Activated CD8-positive, alpha-beta T cell treated with anti-CD3 and anti-CD28 coated beads, Interleukin-2, amount 10 ng/mL, durations not matched to agents 7 days and 5 days (primary cell): ENCODE results near the gene GOLGA6L9. TPM values are rescaled to one million over a fixed set of nuclear protein-coding genes. Genes with fewer than 3 reads are reported as not detected.
"Not testable (repeated sequence)": the region's sequence is repeated elsewhere in the genome, so short reads cannot be mapped to it uniquely, and the experiment has no call there.

Experiments used
- ATAC-seq: fragments of 150-1000 bp; cut with Tn5 transposase; one replicate; pipeline ENCODE4 v1.10.0; 2021; ENCODE audit warnings: moderate library complexity
- CTCF ChIA-PET: fragments of 350-600 bp; sonication (Branson Sonifier 250); formaldehyde crosslinking; loops from one replicate; lab custom pipeline; 2021; ENCODE audit warnings: antibody characterized with exemption; lab: Charles Lee
- POLR2A ChIA-PET: fragments of 350-600 bp; sonication (Branson Sonifier 250); formaldehyde crosslinking; loops from one replicate; lab custom pipeline; 2021; ENCODE audit warnings: antibody characterized with exemption; lab: Charles Lee
- DNase-seq: peaks from one replicate; pipeline ENCODE4 v3.0.0-alpha.2; 2020
- H3K27ac Mint-ChIP-seq: one replicate; pipeline ENCODE4 v1.8.0; 2021; ENCODE audit warnings: mild to moderate bottlenecking, mixed read lengths
- H3K27me3 Mint-ChIP-seq: one replicate; pipeline ENCODE4 v1.8.0; 2021; ENCODE audit warnings: low read depth, mixed read lengths
- H3K36me3 Mint-ChIP-seq: one replicate; pipeline ENCODE4 v1.8.0; 2021; ENCODE audit warnings: low read depth, mixed read lengths
- H3K4me1 Mint-ChIP-seq: one replicate; pipeline ENCODE4 v1.8.0; 2021; ENCODE audit warnings: low read depth, mixed read lengths
- H3K4me3 Mint-ChIP-seq: one replicate; pipeline ENCODE4 v1.8.0; 2021; ENCODE audit warnings: mild to moderate bottlenecking, mixed read lengths
- H3K9me3 Mint-ChIP-seq: one replicate; pipeline ENCODE4 v1.8.0; 2022; ENCODE audit warnings: mixed read lengths; ENCODE audit not compliant: insufficient read depth
- total RNA-seq, 2 experiments: library from RNA; stranded (reverse); gene quantifications; one replicate each; pipeline ENCODE4 v1.2.3, GENCODE V29; 2021

GOLGA6L9 gene, protein sequence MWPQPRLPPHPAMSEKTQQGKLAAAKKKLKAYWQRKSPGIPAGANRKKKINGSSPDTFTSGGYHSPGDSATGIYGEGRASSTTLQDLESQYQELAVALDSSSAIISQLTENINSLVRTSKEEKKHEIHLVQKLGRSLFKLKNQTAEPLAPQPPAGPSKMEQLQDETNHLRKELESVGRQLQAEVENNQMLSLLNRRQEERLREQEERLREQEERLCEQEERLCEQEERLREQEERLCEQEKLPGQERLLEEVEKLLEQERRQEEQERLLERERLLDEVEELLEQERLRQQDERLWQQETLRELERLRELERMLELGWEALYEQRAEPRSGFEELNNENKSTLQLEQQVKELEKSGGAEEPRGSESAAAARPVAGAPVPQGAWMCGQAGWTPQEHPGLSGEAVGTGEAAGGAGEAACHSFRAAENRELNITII
- total RNA-seq: 1 to 10 TPM; 2.1 to 2.3 TPM

DNA sequence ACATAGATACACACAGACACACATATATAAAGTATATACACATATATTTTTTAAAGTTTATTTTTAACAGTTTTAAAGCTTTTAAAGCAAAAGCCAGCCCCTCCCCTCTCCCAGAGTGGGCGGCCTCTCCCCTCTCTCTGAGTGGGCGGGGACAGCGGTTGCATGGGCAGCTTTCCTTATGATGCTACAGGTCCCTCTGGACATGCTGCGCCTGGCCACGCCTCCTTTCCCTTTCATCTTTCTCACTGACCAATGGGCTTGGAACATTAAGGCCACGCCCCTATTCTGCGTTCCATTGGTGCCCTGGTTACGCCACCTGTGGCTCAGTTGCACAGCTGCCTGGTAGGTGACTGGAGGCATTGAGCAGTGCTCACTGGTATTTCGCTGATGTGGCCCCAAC lies at the start of gene GOLGA6L9:
Gene GOLGA6L9 (plus strand): TSS at position 124 of the 400 bp plus-strand sequence. CDS start 264 bp downstream, at position 388.
- H3K36me3 Mint-ChIP-seq, CTCF ChIA-PET, ATAC-seq, H3K4me1 Mint-ChIP-seq, H3K27me3 Mint-ChIP-seq, H3K9me3 Mint-ChIP-seq, DNase-seq, H3K27ac Mint-ChIP-seq, H3K4me3 Mint-ChIP-seq, POLR2A ChIA-PET: not testable (repeated sequence)

DNA sequence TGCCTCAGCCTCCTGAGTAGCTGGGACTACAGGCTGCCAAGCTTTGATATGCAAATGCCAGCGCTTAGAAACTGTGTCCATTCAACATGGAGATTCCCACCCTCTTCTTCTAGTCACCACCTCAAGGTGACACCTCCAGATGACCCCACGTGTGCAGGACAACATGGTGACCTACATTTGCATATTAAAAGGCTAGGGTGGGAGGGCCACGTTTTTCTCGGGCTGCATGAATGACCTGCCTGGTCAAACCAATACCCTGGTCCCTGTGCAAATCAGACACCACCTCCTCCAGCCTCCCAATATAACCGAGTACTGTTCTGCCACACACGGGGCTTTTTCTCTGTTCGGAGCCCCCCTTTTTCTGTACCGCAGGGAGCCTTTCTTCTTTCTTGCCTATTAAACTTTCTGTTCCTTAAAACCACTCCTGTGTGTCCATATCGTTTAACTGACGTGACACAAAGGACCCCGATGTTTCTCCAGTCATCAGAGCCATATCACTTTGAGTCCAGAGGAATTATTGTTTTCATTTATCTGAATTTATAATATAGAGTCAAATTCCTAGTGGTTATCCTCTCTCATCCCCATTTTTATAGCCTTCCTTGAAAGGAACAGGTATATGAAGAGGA lies 48.2 kb upstream of the GOLGA6L9 start:
- H3K36me3 Mint-ChIP-seq, POLR2A ChIA-PET, ATAC-seq, H3K27me3 Mint-ChIP-seq, DNase-seq, H3K4me3 Mint-ChIP-seq, H3K27ac Mint-ChIP-seq, H3K4me1 Mint-ChIP-seq, H3K9me3 Mint-ChIP-seq: not testable (repeated sequence)
- CTCF ChIA-PET: interaction anchor here (0.7 kb wide), 1 partner anchor 288 kb away, joined by 3 read pairs; no protein-coding TSS in a partner anchor

DNA sequence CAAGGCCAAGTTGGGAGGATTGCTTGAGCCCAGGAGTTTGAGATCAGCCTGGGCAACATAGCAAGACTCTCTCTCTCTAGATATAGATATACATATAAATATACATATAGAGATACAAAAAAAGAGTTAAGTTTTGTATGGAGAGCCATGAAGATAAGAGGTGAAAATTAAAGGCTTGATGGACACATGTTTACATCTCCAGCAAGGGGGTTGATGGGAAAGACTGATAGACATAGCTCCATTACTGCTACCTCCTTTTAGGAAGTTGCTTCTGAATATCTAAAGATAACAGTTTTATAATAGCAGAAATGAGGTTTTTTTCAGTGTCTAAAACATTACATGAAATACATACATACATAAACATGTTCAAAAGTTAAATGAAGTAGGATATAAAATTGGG lies 42.4 kb upstream of the GOLGA6L9 start:
- H3K27ac Mint-ChIP-seq, H3K27me3 Mint-ChIP-seq, H3K9me3 Mint-ChIP-seq, CTCF ChIA-PET, DNase-seq, ATAC-seq, H3K4me1 Mint-ChIP-seq, H3K36me3 Mint-ChIP-seq, POLR2A ChIA-PET, H3K4me3 Mint-ChIP-seq: not testable (repeated sequence)

DNA sequence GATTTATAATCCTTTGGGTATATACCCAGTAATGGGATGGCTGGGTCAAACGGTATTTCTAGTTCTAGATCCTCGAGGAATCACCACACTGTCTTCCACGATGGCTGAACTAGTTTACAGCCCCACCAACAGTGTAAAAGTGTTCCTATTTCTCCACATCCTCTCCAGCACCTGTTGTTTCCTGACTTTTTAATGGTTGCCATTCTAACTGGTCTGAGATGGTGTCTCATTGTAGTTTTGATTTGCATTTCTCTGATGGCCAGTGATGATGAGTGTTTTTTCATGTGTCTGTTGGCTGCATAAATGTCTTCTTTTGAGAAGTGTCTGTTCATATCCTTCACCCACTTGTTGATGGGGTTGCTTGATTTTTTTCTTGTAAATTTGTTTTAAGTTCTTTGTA lies 39.5 kb upstream of the GOLGA6L9 start:
- H3K36me3 Mint-ChIP-seq, ATAC-seq, H3K27me3 Mint-ChIP-seq, H3K27ac Mint-ChIP-seq, DNase-seq, POLR2A ChIA-PET, H3K4me1 Mint-ChIP-seq, CTCF ChIA-PET, H3K9me3 Mint-ChIP-seq, H3K4me3 Mint-ChIP-seq: not testable (repeated sequence)

DNA sequence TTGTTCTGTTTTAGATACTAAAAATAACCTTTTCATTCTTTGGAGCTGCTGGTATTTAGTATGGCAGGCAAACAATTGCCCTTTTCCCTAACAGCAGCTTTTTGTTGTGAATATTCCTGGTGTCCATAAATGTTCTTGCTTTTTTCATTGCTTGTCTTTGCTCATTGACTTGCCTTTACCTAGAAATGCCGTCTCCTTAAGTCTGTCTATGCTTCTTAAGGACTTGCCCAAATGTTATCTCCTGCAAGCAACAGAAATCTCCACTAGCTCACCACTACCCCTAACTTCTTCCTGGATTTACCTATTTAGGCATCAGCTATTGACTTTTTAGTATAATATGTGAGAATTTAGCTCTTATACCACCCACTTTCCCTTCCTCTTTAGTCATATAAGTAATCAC lies 37.5 kb upstream of the GOLGA6L9 start:
- CTCF ChIA-PET: interaction anchor here (0.8 kb wide), 1 partner anchor 139 kb away, joined by 3 read pairs; no protein-coding TSS in a partner anchor
- POLR2A ChIA-PET, DNase-seq, H3K36me3 Mint-ChIP-seq, ATAC-seq, H3K4me3 Mint-ChIP-seq, H3K4me1 Mint-ChIP-seq, H3K27ac Mint-ChIP-seq, H3K27me3 Mint-ChIP-seq, H3K9me3 Mint-ChIP-seq: not testable (repeated sequence)

DNA sequence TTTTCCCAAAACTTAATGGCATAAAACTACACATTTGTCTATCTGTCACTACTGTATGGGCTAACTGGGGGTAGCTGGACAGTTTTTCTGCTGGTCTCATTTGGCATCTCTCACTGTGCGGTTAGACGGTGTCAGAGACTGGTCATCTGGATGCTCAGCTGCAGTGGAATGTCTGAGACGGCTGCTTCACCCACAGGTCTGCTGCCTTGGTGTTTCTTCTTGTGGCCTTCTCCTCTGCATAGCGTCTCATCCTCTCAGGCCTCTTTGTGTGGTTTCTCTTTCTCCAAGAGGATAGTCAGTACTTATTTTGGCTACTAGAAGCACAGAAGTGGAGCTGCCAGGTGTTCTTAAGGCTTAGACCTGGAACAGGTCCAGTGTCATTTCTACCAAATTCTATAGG lies 35.9 kb upstream of the GOLGA6L9 start:
- ChIA-PET POLR2A (no interaction called here), CTCF (no interaction called here)
- H3K27me3 Mint-ChIP-seq: no peaks in the 10 kb centered on the region
- H3K36me3 Mint-ChIP-seq: no peaks in the 10 kb centered on the region
- ATAC-seq (no peak), DNase-seq (no peak)
- no peak overlapping the region for H3K4me3 Mint-ChIP-seq
- no peak overlapping the region for H3K27ac Mint-ChIP-seq
- no peaks in the 10 kb centered on the region for H3K9me3 Mint-ChIP-seq
- H3K4me1 Mint-ChIP-seq: peaks cover 10% of the 10 kb centered on the region

DNA sequence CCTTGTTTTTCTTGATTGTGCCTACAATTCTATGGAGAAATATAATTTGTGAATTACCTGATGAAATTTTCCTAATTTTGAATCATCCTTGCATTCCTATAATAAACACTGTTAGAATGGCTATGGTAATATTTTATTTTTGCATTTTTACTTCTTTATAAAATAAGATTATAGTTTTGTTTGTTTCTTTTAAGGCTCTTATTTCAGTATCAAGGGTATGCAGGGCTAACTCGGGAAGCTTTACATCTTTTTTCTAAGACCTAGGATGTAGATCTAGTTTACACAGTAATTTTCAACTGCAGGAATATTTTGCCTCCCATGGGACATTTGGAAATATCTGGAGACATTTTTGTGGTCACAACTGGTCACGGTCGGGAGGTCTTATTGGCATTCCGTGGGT lies 33.8 kb upstream of the GOLGA6L9 start:
- H3K4me3 Mint-ChIP-seq, DNase-seq, POLR2A ChIA-PET, CTCF ChIA-PET, H3K27ac Mint-ChIP-seq, H3K36me3 Mint-ChIP-seq, H3K27me3 Mint-ChIP-seq, H3K9me3 Mint-ChIP-seq, ATAC-seq: not testable (repeated sequence)
- H3K4me1 Mint-ChIP-seq: peaks cover 19% of the 10 kb centered on the region

DNA sequence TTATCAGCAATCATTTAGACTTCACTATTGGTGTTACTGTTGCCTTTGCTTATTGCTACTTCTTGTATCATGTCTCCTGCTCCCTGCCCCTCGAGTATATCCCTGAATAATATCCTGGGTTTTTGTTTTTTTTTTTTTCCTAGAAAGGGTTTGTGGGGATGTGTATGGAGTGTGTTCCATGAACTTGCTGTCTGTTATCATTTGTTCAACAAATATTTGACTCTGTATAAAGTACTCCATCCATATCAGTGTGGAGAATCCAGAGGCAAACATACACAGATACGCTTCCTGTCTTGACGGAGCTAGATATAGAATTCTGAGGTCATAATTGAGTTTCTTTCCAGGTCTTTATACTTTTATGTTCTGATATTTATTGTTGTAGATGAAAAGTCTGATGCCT lies 31.8 kb upstream of the GOLGA6L9 start:
- Mint-ChIP-seq H3K36me3 (no peaks in the 10 kb centered on the region), H3K4me1 (peaks cover 19% of the 10 kb centered on the region), H3K27me3 (no peaks in the 10 kb centered on the region), H3K4me3 (no peak overlapping the region), H3K27ac (no peak overlapping the region), H3K9me3 (no peaks in the 10 kb centered on the region)
- POLR2A ChIA-PET: no interaction called here
- DNase-seq: no peak
- CTCF ChIA-PET: no interaction called here
- ATAC-seq: no peak

DNA sequence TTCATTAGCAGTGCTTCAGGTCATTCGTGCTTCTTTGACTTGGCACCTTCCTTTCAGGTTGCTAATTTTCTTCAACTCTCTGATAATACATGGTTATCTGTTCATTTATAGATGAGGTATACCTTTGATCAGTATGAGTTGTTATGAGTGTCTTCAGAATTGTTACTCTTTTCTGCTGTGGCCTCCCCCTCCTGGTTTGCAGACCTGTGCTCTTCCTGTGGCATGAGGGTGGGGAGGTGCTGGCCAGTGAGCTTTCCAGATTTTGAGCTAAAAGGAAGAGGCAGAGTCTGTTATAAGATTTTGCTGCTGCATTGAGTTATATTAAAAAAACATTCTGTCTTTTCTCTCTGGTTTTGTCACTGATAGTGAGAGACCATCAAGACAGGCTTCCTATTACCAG lies 30.8 kb upstream of the GOLGA6L9 start:
- CTCF ChIA-PET: no interaction called here
- no peak for DNase-seq

DNA sequence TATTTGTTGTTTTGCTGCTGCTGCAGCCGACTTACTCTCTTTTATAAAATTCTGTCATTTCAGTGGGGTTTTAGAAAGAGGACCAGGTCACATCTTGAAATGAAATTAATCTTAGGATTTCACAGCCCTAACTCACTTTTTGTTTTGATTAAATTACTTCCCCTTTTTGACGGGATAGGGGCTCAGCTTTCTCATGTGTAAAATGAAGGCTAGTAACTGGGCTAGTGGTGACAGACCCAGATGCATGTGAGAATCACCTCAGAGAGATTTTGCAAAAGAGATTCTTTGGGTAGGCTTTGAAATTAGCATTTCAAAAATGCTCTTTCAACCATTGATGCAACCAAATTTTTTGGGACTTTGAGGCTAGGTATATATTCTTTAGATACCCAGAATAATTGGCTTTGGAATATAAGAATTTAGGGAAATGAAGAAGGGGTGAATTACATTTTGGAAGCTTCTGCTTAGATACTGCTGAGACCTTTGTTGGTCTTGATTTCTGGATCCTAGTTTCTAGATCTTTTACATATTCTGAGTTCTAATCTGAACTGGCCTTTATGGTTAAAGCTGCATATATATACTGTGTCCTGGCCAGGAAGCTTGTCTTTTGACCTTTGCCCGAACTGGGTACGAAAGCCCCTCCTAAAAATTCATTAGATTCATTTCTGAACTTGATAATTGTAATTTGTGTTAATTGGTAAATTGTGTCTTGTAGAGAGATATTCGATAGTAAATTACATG lies 30.1 kb upstream of the GOLGA6L9 start:
- H3K9me3 Mint-ChIP-seq, H3K36me3 Mint-ChIP-seq, H3K27me3 Mint-ChIP-seq, DNase-seq, POLR2A ChIA-PET, H3K27ac Mint-ChIP-seq, CTCF ChIA-PET, ATAC-seq, H3K4me3 Mint-ChIP-seq: not testable (repeated sequence)
- H3K4me1 Mint-ChIP-seq: peaks cover 19% of the 10 kb centered on the region

More for the DNA sequence above, 30.8 kb upstream of the GOLGA6L9 start:
- no peaks in the 10 kb centered on the region for H3K36me3 Mint-ChIP-seq
- no peaks in the 10 kb centered on the region for H3K9me3 Mint-ChIP-seq
- POLR2A ChIA-PET: no interaction called here
- H3K27me3 Mint-ChIP-seq: no peaks in the 10 kb centered on the region
- no peak overlapping the region for H3K4me3 Mint-ChIP-seq
- no peak for ATAC-seq
- H3K27ac Mint-ChIP-seq: no peak overlapping the region
- H3K4me1 Mint-ChIP-seq: peaks cover 19% of the 10 kb centered on the region

DNA sequence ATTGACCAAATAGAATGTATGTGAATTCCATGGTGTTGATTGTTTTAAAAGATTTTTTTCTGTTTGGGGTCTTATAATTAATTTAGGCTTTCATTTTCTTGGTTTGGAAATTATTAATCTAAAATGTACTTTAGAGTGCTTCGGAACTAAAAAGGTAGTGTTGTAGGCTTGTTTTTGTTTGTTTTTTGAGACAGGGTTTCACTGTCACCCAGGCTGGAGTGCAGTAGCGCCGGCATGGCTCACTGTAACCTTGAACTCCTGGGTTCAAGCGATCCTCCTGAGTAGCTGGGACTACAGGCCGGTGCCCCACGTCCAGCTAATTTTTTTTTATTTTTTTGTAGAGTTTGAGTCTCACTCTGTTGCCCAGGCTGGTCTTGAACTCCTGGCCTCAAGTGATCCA lies 27.7 kb upstream of the GOLGA6L9 start:
- H3K27ac Mint-ChIP-seq, DNase-seq, H3K4me3 Mint-ChIP-seq, POLR2A ChIA-PET, H3K27me3 Mint-ChIP-seq, H3K9me3 Mint-ChIP-seq, ATAC-seq, CTCF ChIA-PET, H3K36me3 Mint-ChIP-seq: not testable (repeated sequence)
- peaks cover 19% of the 10 kb centered on the region for H3K4me1 Mint-ChIP-seq

DNA sequence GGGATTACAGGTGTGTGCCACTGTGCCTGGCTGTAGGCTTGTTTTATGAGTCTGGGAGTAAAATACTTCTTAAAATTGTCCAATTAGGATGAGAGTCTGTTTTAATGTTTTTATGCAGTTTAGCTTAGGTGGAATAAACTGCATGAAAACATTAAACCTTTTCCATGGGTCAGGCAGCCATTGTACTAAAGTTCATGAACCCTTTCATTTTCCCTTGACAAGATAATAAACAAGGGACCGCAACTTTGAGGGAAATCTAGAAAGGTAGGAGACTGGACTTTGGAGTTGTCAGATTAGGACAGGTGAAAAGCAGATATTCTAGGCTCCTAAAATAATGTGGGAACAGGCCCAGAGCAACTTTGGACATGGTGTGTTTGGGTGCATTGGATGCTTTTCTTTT lies 27.3 kb upstream of the GOLGA6L9 start:
- H3K4me3 Mint-ChIP-seq, DNase-seq, CTCF ChIA-PET, H3K27me3 Mint-ChIP-seq, H3K36me3 Mint-ChIP-seq, POLR2A ChIA-PET, ATAC-seq, H3K27ac Mint-ChIP-seq, H3K9me3 Mint-ChIP-seq: not testable (repeated sequence)
- peaks cover 17% of the 10 kb centered on the region for H3K4me1 Mint-ChIP-seq
